PC-3 (cell line): Measurements from ENCODE around the gene CTSC. TPM values are rescaled to one million over a fixed set of nuclear protein-coding genes. Genes with fewer than 3 reads are reported as not detected.

Experiments
- ATAC-seq: fragments of 200-7000 bp; cut with Tn5 transposase; 2 replicates; pipeline ENCODE4 v1.9.1; 2020; ENCODE audit warnings: mild to moderate bottlenecking, moderate library complexity
- BruUV-seq: library from RNA; stranded (reverse); fragments of 400-500 nt; replicated peaks from 2 replicates; lab custom pipeline; 2021; lab: Mats Ljungman, UMichigan
- CTCF ChIA-PET: fragments of 300-600 bp; sonication (Branson Sonifier 250); formaldehyde crosslinking; loops from one replicate; lab custom pipeline; 2022; ENCODE audit warnings: antibody characterized with exemption; lab: Charles Lee
- POLR2A ChIA-PET: fragments of 300-600 bp; sonication (Branson Sonifier 250); formaldehyde crosslinking; loops from one replicate; lab custom pipeline; 2022; ENCODE audit warnings: antibody characterized with exemption; ENCODE audit not compliant: unreplicated experiment; lab: Charles Lee
- DNase-seq: peaks from one replicate; pipeline ENCODE4 v3.0.0-alpha.2; 2015
- H2AFZ ChIP-seq: fragments of 300-600 bp; sonication (generic); 2 replicates; pipeline ENCODE4 v1.6.0; 2016; ENCODE audit warnings: antibody characterized with exemption, low read length
- H3F3A ChIP-seq: fragments of 300-600 bp; sonication (generic); one replicate; pipeline ENCODE4 v1.6.0; 2017; ENCODE audit warnings: antibody characterized with exemption, low read length, control low read depth, mild to moderate bottlenecking; ENCODE audit not compliant: unreplicated experiment
- H3K27ac ChIP-seq: fragments of 300-600 bp; sonication (generic); 2 replicates; pipeline ENCODE4 v1.5.1; 2016; ENCODE audit warnings: mild to moderate bottlenecking, low read length
- H3K27me3 ChIP-seq: fragments of 300-600 bp; sonication (generic); 2 replicates; pipeline ENCODE4 v1.6.1; 2016; ENCODE audit warnings: low read length, mixed read lengths
- H3K36me3 ChIP-seq: fragments of 300-600 bp; sonication (generic); 2 replicates; pipeline ENCODE4 v1.6.1; 2016; ENCODE audit warnings: low read depth, mixed run types, low read length, mixed read lengths
- H3K4me1 ChIP-seq: fragments of 300-600 bp; sonication (generic); 2 replicates; pipeline ENCODE4 v1.5.1; 2016; ENCODE audit warnings: low read length; ENCODE audit not compliant: insufficient read depth
- H3K4me2 ChIP-seq: fragments of 300-600 bp; sonication (generic); 2 replicates; pipeline ENCODE4 v1.6.0; 2016; ENCODE audit warnings: low read length
- H3K4me3 ChIP-seq: fragments of 300-600 bp; sonication (generic); 2 replicates; pipeline ENCODE4 v1.5.1; 2016; ENCODE audit warnings: mild to moderate bottlenecking, low read length, mixed read lengths
- H3K79me2 ChIP-seq: fragments of 300-600 bp; sonication (generic); 2 replicates; pipeline ENCODE4 v1.6.1; 2017; ENCODE audit warnings: low read length, mixed read lengths
- H3K9ac ChIP-seq: fragments of 300-600 bp; sonication (generic); 2 replicates; pipeline ENCODE4 v1.6.0; 2016; ENCODE audit warnings: mild to moderate bottlenecking, low read length
- H3K9me2 ChIP-seq: fragments of 300-600 bp; sonication (generic); replicated peaks from 2 replicates; pipeline ENCODE4 v1.6.1; 2016; ENCODE audit warnings: mixed run types, low read length, mixed read lengths
- H3K9me3 ChIP-seq: fragments of 300-600 bp; sonication (generic); 2 replicates; pipeline ENCODE4 v1.6.1; 2016; ENCODE audit warnings: low read length, mixed read lengths
- H4K20me1 ChIP-seq: fragments of 300-600 bp; sonication (generic); 2 replicates; pipeline ENCODE4 v1.6.1; 2016; ENCODE audit warnings: low read length, mixed read lengths
- EZH2 ChIP-seq: fragments of 300-600 bp; sonication (generic); IDR thresholded peaks from one replicate; pipeline ENCODE4 v1.6.1; 2017; ENCODE audit warnings: antibody characterized with exemption, mild to moderate bottlenecking, low read length; ENCODE audit not compliant: unreplicated experiment
- EZH2phosphoT487 ChIP-seq: fragments of 300-600 bp; sonication (generic); IDR thresholded peaks from 2 replicates; pipeline ENCODE4 v1.6.1; 2018; ENCODE audit warnings: mild to moderate bottlenecking, antibody characterized with exemption, low read length, borderline replicate concordance
- intact Hi-C: fragments of 100-400 bp; cut with micrococcal nuclease; formaldehyde crosslinking; loops from 2 replicates; pipeline ENCODE4 v1.9.0; 2023
- total RNA-seq: library from RNA; depleted of rRNA; stranded (reverse); fragments of >200 nt; gene quantifications from 2 replicates; pipeline ENCODE4 v1.2.3, GENCODE V29; 2014
- TF ChIP-seq, protein P1 (sequence below): fragments of 300-600 bp; sonication (generic); conservative IDR thresholded peaks from 2 replicates; pipeline ENCODE4 v1.5.1; 2017; ENCODE audit warnings: antibody characterized with exemption, low read depth, mild to moderate bottlenecking, low read length

CTSC gene
- total RNA-seq, 1 experiment from 2014 or later: 240 TPM

DNA sequence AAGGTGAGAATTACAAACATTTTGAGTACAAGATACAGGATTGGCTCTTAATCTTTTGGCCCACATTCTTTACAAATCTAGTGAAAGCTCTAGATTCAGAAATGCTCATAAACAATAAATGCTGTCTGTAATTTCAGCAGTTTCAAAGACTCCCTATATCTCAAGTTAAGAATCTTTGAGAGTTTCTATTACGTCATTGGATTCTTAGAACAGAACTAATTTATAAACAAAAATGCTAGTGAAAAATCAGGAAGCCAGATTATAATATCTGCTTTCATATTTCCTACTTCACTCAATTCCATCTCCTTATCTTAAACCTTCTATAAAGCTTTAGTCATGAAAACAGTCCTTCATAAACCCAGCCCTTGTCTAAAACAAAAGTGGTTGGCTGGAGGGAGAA is 32.1 kb downstream of the CTSC start:
- no peaks in the 10 kb centered on the region for H3K9me3 ChIP-seq

DNA sequence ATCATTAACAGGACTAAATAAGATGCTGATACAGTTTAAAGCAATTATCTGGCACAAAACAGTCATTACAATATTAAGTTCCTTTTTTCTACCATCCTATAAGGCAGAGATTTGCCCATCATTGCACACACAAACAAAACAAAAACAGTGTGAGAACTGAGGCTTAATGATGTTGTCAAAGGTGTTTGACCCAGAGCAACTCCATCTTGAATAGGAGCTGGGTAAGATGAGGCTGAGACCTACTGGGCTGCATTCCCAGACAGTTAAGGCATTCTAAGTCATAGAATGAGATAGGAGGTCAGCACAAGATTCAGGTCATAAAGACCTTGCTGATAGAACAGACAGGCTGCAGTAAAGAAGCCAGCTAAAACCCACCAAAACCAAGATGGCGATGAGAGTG is 33.2 kb downstream of the CTSC start:
- H3K9ac ChIP-seq: no peak overlapping the region
- no TSS peak for BruUV-seq
- no peak overlapping the region for H3K4me3 ChIP-seq
- peaks cover 65% of the 10 kb centered on the region for H3K36me3 ChIP-seq
- H3K27me3 ChIP-seq: no peaks in the 10 kb centered on the region
- H3K4me1 ChIP-seq: no peaks in the 10 kb centered on the region
- TF ChIP-seq EZH2phosphoT487: no peak
- TF ChIP-seq, protein P1, sequence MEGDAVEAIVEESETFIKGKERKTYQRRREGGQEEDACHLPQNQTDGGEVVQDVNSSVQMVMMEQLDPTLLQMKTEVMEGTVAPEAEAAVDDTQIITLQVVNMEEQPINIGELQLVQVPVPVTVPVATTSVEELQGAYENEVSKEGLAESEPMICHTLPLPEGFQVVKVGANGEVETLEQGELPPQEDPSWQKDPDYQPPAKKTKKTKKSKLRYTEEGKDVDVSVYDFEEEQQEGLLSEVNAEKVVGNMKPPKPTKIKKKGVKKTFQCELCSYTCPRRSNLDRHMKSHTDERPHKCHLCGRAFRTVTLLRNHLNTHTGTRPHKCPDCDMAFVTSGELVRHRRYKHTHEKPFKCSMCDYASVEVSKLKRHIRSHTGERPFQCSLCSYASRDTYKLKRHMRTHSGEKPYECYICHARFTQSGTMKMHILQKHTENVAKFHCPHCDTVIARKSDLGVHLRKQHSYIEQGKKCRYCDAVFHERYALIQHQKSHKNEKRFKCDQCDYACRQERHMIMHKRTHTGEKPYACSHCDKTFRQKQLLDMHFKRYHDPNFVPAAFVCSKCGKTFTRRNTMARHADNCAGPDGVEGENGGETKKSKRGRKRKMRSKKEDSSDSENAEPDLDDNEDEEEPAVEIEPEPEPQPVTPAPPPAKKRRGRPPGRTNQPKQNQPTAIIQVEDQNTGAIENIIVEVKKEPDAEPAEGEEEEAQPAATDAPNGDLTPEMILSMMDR: no peak
- intact Hi-C loops: no loop called here
- no peaks in the 10 kb centered on the region for H3K9me3 ChIP-seq
- no peak for ATAC-seq
- H3K27ac ChIP-seq: no peak overlapping the region
- no peak overlapping the region for H2AFZ ChIP-seq
- ChIA-PET CTCF (no interaction called here), POLR2A (no interaction called here)
- DNase-seq: no peak
- H3K4me2 ChIP-seq: no peak overlapping the region
- H3K9me2 ChIP-seq: no peaks in the 10 kb centered on the region
- H4K20me1 ChIP-seq: no peaks in the 10 kb centered on the region
- H3F3A ChIP-seq: no peaks in the 10 kb centered on the region
- H3K79me2 ChIP-seq: no peaks in the 10 kb centered on the region

More for the DNA sequence above, 32.1 kb downstream of the CTSC start:
- Histone ChIP-seq H3K4me1 (peaks cover 8% of the 10 kb centered on the region), H3K4me3 (no peak overlapping the region), H4K20me1 (no peaks in the 10 kb centered on the region), H3K4me2 (no peak overlapping the region), H3K9ac (no peak overlapping the region), H3F3A (no peaks in the 10 kb centered on the region), H3K79me2 (no peaks in the 10 kb centered on the region), H3K36me3 (peaks cover 57% of the 10 kb centered on the region), H3K27ac (no peak overlapping the region), H3K9me2 (no peaks in the 10 kb centered on the region), H3K27me3 (no peaks in the 10 kb centered on the region), H2AFZ (no peak overlapping the region)
- CTCF ChIA-PET: no interaction called here
- DNase-seq (no peak), ATAC-seq (no peak)
- TF ChIP-seq EZH2phosphoT487: no peak
- TF ChIP-seq, protein P1: no peak
- no peak for TF ChIP-seq EZH2
- intact Hi-C loops: no loop called here
- BruUV-seq: no TSS peak
- POLR2A ChIA-PET: interaction anchor here (0.7 kb wide), 1 partner anchor 235 kb away, joined by 3 read pairs; no protein-coding TSS in a partner anchor

DNA sequence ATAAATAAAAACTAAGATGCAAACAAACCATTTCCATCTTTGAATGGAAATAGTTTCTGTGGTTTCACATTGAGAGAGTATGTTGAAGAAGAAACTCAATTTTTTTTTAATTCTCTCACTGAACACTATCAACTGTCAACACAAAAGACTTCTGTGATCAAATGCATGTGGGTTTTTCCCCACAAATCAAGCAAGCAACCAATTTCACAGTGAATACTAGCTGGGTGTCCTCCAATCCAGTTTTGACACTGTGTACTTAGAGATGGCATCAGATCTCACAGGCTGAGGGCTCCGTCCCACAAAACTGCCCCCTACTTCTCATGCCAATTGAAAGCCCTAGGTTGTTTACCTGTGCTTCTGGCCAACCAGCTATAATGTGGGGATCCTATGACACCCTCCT is 34.5 kb downstream of the CTSC start:
- no peak for TF ChIP-seq EZH2phosphoT487
- no peak for TF ChIP-seq EZH2
- TF ChIP-seq, protein P1: no peak
- intact Hi-C loops: no loop called here
- POLR2A ChIA-PET: no interaction called here
- Histone ChIP-seq H4K20me1 (no peaks in the 10 kb centered on the region), H3K4me1 (no peaks in the 10 kb centered on the region), H3K9ac (no peak overlapping the region), H3K27ac (no peak overlapping the region), H2AFZ (no peak overlapping the region), H3K36me3 (peaks cover 56% of the 10 kb centered on the region), H3K9me3 (no peaks in the 10 kb centered on the region), H3K4me2 (no peak overlapping the region), H3F3A (no peaks in the 10 kb centered on the region), H3K4me3 (no peak overlapping the region), H3K79me2 (no peaks in the 10 kb centered on the region), H3K9me2 (no peaks in the 10 kb centered on the region), H3K27me3 (no peaks in the 10 kb centered on the region)
- DNase-seq: no peak
- CTCF ChIA-PET: interaction anchor here (0.6 kb wide), 1 partner anchor 182 kb away, joined by 3 read pairs; no protein-coding TSS in a partner anchor
- no TSS peak for BruUV-seq
- no peak for ATAC-seq
